Fibroblast of lung (primary cell): ENCODE measurements around the gene METTL4. TPM values are rescaled to one million over a fixed set of nuclear protein-coding genes. Genes with fewer than 3 reads are reported as not detected.

ENCODE experiments used
- DNase-seq, 2 donors: peaks; one replicate each; pipeline versions ENCODE4 v3.0.0 to v3.0.0-alpha.2; 2010; ENCODE audit warnings: low read depth in 2 of 2
- H2AFZ ChIP-seq: 2 replicates; pipeline ENCODE4 v1.5.1; 2012; ENCODE audit warnings: low read length, control low read depth, inconsistent platforms
- H3K27ac ChIP-seq: 2 replicates; pipeline ENCODE4 v1.5.1; 2011; ENCODE audit warnings: low read length, control low read depth; ENCODE audit not compliant: insufficient read depth
- H3K27me3 ChIP-seq: 2 replicates; pipeline ENCODE4 v1.5.1; 2011; ENCODE audit warnings: mild to moderate bottlenecking, low read length; ENCODE audit not compliant: control insufficient read depth, insufficient read depth
- H3K36me3 ChIP-seq: 2 replicates; pipeline ENCODE4 v1.5.1; 2011; ENCODE audit warnings: low read length; ENCODE audit not compliant: control insufficient read depth, insufficient read depth
- H3K4me1 ChIP-seq: 2 replicates; pipeline ENCODE4 v1.5.1; 2011; ENCODE audit warnings: low read length; ENCODE audit not compliant: control insufficient read depth, insufficient read depth; ENCODE audit errors: extremely low read depth
- H3K4me2 ChIP-seq: 2 replicates; pipeline ENCODE4 v1.5.1; 2011; ENCODE audit warnings: low read length, control low read depth; ENCODE audit not compliant: insufficient read depth; ENCODE audit errors: extremely low read depth
- H3K4me3 ChIP-seq, 4 experiments: fragments of 200-600 bp in 1 of 4; sonication (generic) in 1 of 4; replicated peaks in 1 of 4; 2 replicates each; pipeline ENCODE4 v1.5.1; 2011 to 2016; ENCODE audit warnings: low read length in 4 of 4, low read depth in 3 of 4, mild to moderate bottlenecking in 3 of 4, control low read depth in 2 of 4, inconsistent platforms in 1 of 4, mixed read lengths in 1 of 4; ENCODE audit not compliant: insufficient read depth in 1 of 4; ENCODE audit errors: control extremely low read depth in 1 of 4
- H3K79me2 ChIP-seq: 2 replicates; pipeline ENCODE4 v1.5.1; 2012; ENCODE audit warnings: mild to moderate bottlenecking, low read length, inconsistent platforms; ENCODE audit not compliant: control insufficient read depth, insufficient read depth
- H3K9ac ChIP-seq: 2 replicates; pipeline ENCODE4 v1.5.1; 2011; ENCODE audit warnings: mild to moderate bottlenecking, low read length, control low read depth; ENCODE audit not compliant: insufficient read depth
- H3K9me3 ChIP-seq: 2 replicates; pipeline ENCODE4 v1.5.1; 2012; ENCODE audit warnings: low read depth, low read length; ENCODE audit not compliant: control insufficient read depth, insufficient read depth
- H4K20me1 ChIP-seq: 2 replicates; pipeline ENCODE4 v1.5.1; 2011; ENCODE audit warnings: low read length; ENCODE audit not compliant: control insufficient read depth, insufficient read depth; ENCODE audit errors: extremely low read depth
- EZH2 ChIP-seq: IDR thresholded peaks from 2 replicates; pipeline ENCODE4 v1.5.1; 2012; ENCODE audit warnings: low read length, control low read depth, mild to moderate bottlenecking; ENCODE audit errors: missing control alignments
- polyA plus RNA-seq, 2 donors: library from polyadenylated mRNA; depleted of rRNA in 1 of 2; stranded (reverse) in 1 of 2; unstranded in 1 of 2; fragments of >200 nt; gene quantifications; 2 replicates each; pipeline ENCODE4 v1.2.1, GENCODE V29; 2011 to 2012; ENCODE audit warnings: missing spikeins in 1 of 2
- total RNA-seq: library from RNA; depleted of rRNA; stranded (reverse); fragments of >200 nt; gene quantifications from 2 replicates; pipeline ENCODE4 v1.2.1, GENCODE V29; 2014
- TF ChIP-seq, protein P1 (sequence below), 2 donors: IDR thresholded peaks in 1 of 2; conservative IDR thresholded peaks in 1 of 2; 1 replicate in 1 of 2; 2 replicates in 1 of 2; pipeline ENCODE4 v1.5.1; 2011 to 2012; ENCODE audit warnings: low read length in 2 of 2, control low read depth in 1 of 2, inconsistent platforms in 1 of 2, low read depth in 1 of 2, mild to moderate bottlenecking in 1 of 2

The METTL4 gene
- total and polyA plus RNA-seq, 2 donors (not counting 1 experiment from before 2014, with no cell fraction given) = 8.0 to 12.2 TPM

DNA sequence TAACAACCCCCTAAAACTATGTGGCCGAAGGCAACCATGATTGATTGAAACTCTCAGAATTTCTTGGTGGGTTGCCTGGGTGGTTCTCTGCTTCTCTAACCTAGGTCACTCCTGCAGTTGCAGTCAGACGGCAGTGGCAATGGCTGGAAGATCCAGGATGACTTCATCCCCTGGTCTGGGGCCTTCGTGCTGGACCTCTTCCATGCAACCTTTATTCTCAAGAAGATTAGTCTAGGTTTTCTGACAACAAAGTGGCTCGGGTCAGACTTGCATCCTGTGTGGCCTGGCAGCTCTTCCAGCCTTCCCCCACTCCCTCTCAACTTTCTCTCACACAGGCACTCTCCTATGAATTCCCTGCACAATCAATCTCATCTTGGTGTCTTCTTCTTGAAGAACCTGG lies 76.4 kb downstream of the METTL4 start:
- peak in 1 of 2 donors; percentile 98 for DNase-seq
- Histone ChIP-seq H2AFZ (no peak overlapping the region), H3K27ac (no peak overlapping the region)

More for the DNA sequence above, 76.4 kb downstream of the METTL4 start:
- Histone ChIP-seq H3K4me1 (no peaks in the 10 kb centered on the region), H3K4me2 (no peak overlapping the region), H3K36me3 (no peaks in the 10 kb centered on the region), H4K20me1 (no peaks in the 10 kb centered on the region), H3K4me3 (no peak overlapping the region), H3K9ac (no peak overlapping the region), H3K27me3 (no peaks in the 10 kb centered on the region), H3K9me3 (no peaks in the 10 kb centered on the region), H3K79me2 (no peaks in the 10 kb centered on the region)
- TF ChIP-seq, protein P1, sequence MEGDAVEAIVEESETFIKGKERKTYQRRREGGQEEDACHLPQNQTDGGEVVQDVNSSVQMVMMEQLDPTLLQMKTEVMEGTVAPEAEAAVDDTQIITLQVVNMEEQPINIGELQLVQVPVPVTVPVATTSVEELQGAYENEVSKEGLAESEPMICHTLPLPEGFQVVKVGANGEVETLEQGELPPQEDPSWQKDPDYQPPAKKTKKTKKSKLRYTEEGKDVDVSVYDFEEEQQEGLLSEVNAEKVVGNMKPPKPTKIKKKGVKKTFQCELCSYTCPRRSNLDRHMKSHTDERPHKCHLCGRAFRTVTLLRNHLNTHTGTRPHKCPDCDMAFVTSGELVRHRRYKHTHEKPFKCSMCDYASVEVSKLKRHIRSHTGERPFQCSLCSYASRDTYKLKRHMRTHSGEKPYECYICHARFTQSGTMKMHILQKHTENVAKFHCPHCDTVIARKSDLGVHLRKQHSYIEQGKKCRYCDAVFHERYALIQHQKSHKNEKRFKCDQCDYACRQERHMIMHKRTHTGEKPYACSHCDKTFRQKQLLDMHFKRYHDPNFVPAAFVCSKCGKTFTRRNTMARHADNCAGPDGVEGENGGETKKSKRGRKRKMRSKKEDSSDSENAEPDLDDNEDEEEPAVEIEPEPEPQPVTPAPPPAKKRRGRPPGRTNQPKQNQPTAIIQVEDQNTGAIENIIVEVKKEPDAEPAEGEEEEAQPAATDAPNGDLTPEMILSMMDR (conservative IDR thresholded peaks at IDR 0.05 in 1 of 2, IDR thresholded peaks at IDR 0.05 in 1 of 2; ENCODE audit: low read depth in 1 of 2, low read length in 2 of 2) = no peak
- no peak for TF ChIP-seq EZH2

Other genes starting within 250 kb of the METTL4 start
- gene NDC80, start 52 bp upstream of the METTL4 start, total RNA-seq = 1.0 and 9.7 TPM in 2 replicates
- gene NDC80, start 52 bp upstream of the METTL4 start, polyA plus RNA-seq = 8.3 and 22.5 TPM in 2 replicates
- 96.1 and 96.6 TPM in 2 replicates for gene SMCHD1, start 84.2 kb upstream of the METTL4 start, total RNA-seq
- 19.6 and 30.3 TPM in 2 replicates for gene SMCHD1, start 84.2 kb upstream of the METTL4 start, polyA plus RNA-seq